Mucosa of descending colon (tissue), 3 donors: ENCODE data around the gene PIK3CD. TPM values are rescaled to one million over a fixed set of nuclear protein-coding genes. Genes with fewer than 3 reads are reported as not detected.

ENCODE experiments used
- ATAC-seq: fragments of 200-7000 bp; cut with Tn5 transposase; one replicate; pipeline ENCODE4 v1.9.1; 2020; ENCODE audit warnings: mild to moderate bottlenecking, moderate library complexity
- DNase-seq, 3 donors: peaks; one replicate each; pipeline ENCODE4 v3.0.0-alpha.2; 2020
- H3K36me3 ChIP-seq: fragments of 200-600 bp; one replicate; pipeline ENCODE4 v1.8.0; 2021; ENCODE audit warnings: low read depth, mild to moderate bottlenecking
- H3K4me1 ChIP-seq: fragments of 200-600 bp; one replicate; pipeline ENCODE4 v1.8.0; 2021; ENCODE audit warnings: low read depth, mild to moderate bottlenecking
- H3K4me3 ChIP-seq: fragments of 200-600 bp; one replicate; pipeline ENCODE4 v1.8.0; 2021; ENCODE audit warnings: mild to moderate bottlenecking
- H3K9me3 ChIP-seq: fragments of 200-600 bp; one replicate; pipeline ENCODE4 v1.8.0; 2021; ENCODE audit warnings: mild to moderate bottlenecking
- CTCF ChIP-seq: fragments of 200-600 bp; IDR thresholded peaks from one replicate; pipeline ENCODE4 v1.8.0; 2022; ENCODE audit warnings: antibody characterized with exemption, mild to moderate bottlenecking
- intact Hi-C, 2 donors: fragments of 100-400 bp; cut with DNase I in 1 of 2; cut with micrococcal nuclease in 1 of 2; formaldehyde crosslinking; loops; one replicate each; pipeline versions ENCODE4 v1.11.0 to v1.11.1; 2022; cut with DNase I, micrococcal nuclease
- total RNA-seq, 3 donors: library from RNA; stranded (reverse); fragmentation: NEBNext Ultra II Directional in 2 of 3; extraction: Animal tissue kit (Norgen Biotek cat#: 25700) in 2 of 3; gene quantifications; one replicate each; pipeline versions ENCODE4 v1.2.1 to v1.2.4, GENCODE V29; 2021 to 2023
- donor health status: DM: no; HTN: no; CAD: no; lungs with moderate emphysema.
- donor health status: DM: no; HTN: no; CAD: no.
- donor health status: DM: no; HTN: yes; CAD: no.

Gene PIK3CD
- total RNA-seq, 3 donors from 2014 or later: 4.6 to 11.7 (median 4.8) TPM

- ATAC-seq (no peak), DNase-seq (no peak)
- Histone ChIP-seq H3K36me3 (no peaks in the 10 kb centered on the region), H3K4me3 (no peak overlapping the region), H3K4me1 (peaks cover 8% of the 10 kb centered on the region), H3K9me3 (no peaks in the 10 kb centered on the region)
- intact Hi-C loops: no loop called here
- TF ChIP-seq CTCF: no peak
These were observed 4.3 kb downstream of the PIK3CD start for GRCh38 chr1:9655836-9656235.

GRCh38 chr1:9657521-9658032, 6.0 kb downstream of the PIK3CD start:
- Histone ChIP-seq H3K4me3 (no peak overlapping the region), H3K9me3 (no peaks in the 10 kb centered on the region), H3K4me1 (peaks cover under 1% of the 10 kb centered on the region), H3K36me3 (no peaks in the 10 kb centered on the region)
- no peak for ATAC-seq
- no peak for DNase-seq
- TF ChIP-seq CTCF: no peak
- intact Hi-C loops: no loop called here

- DNase-seq: no peak
- TF ChIP-seq CTCF: no peak
- intact Hi-C loops: no loop called here
- Histone ChIP-seq H3K9me3 (no peaks in the 10 kb centered on the region), H3K4me1 (no peaks in the 10 kb centered on the region), H3K36me3 (no peaks in the 10 kb centered on the region), H3K4me3 (no peak overlapping the region)
- ATAC-seq: no peak
These were observed 6.7 kb downstream of the PIK3CD start for GRCh38 chr1:9658199-9658598.

GRCh38 chr1:9659328-9659727, 7.8 kb downstream of the PIK3CD start:
- ATAC-seq (no peak), DNase-seq (no peak)
- no peaks in the 10 kb centered on the region for H3K4me1 ChIP-seq
- H3K36me3 ChIP-seq: no peaks in the 10 kb centered on the region
- no peak for TF ChIP-seq CTCF
- no peaks in the 10 kb centered on the region for H3K9me3 ChIP-seq
- H3K4me3 ChIP-seq: no peak overlapping the region
- intact Hi-C loops: no loop called here

- no peak for DNase-seq
- TF ChIP-seq CTCF: no peak
- intact Hi-C loops: no loop called here
- no peak for ATAC-seq
- Histone ChIP-seq H3K36me3 (no peaks in the 10 kb centered on the region), H3K4me3 (no peak overlapping the region), H3K9me3 (no peaks in the 10 kb centered on the region), H3K4me1 (no peaks in the 10 kb centered on the region)
These were observed 11.7 kb downstream of the PIK3CD start for GRCh38 chr1:9663257-9663656.

GRCh38 chr1:9665193-9665592, 13.7 kb downstream of the PIK3CD start:
- H3K36me3 ChIP-seq: no peaks in the 10 kb centered on the region
- no peaks in the 10 kb centered on the region for H3K9me3 ChIP-seq
- intact Hi-C loops: no loop called here
- no peak for TF ChIP-seq CTCF
- H3K4me1 ChIP-seq: no peaks in the 10 kb centered on the region
- DNase-seq (no peak), ATAC-seq (no peak)
- no peak overlapping the region for H3K4me3 ChIP-seq
